HCT116 (cell line): ENCODE measurements around the gene SLC35G3.

Experiments
- CEBPB ChIP-seq: IDR thresholded peaks from 2 replicates; pipeline ENCODE4 v1.6.1; 2012; ENCODE audit warnings: low read depth
- CTCF ChIP-seq, 3 experiments: fragments of 200-600 bp in 1 of 3; sonication (generic) in 1 of 3; IDR thresholded peaks in 2 of 3; conservative IDR thresholded peaks in 1 of 3; 2 replicates each; pipeline ENCODE4 v1.5.1; 2012 to 2017; ENCODE audit warnings: low read depth in 2 of 3, low read length in 2 of 3, antibody characterized with exemption in 1 of 3, borderline replicate concordance in 1 of 3, control low read depth in 1 of 3, mild to moderate bottlenecking in 1 of 3, mixed read lengths in 1 of 3, mixed run types in 1 of 3, moderate library complexity in 1 of 3; ENCODE audit not compliant: insufficient read depth in 1 of 3
- EZH2 ChIP-seq: fragments of 200-600 bp; sonication (generic); IDR thresholded peaks from 2 replicates; pipeline ENCODE4 v1.6.1; 2017; ENCODE audit warnings: antibody characterized with exemption, mixed run types
- MAX ChIP-seq: IDR thresholded peaks from 2 replicates; pipeline ENCODE4 v1.6.1; 2012
- POLR2A ChIP-seq: IDR thresholded peaks from 2 replicates; pipeline ENCODE4 v1.7.0; 2011; ENCODE audit warnings: borderline replicate concordance; ENCODE audit not compliant: insufficient read depth, insufficient read length; ENCODE audit errors: extremely low read depth
- POLR2AphosphoS5 ChIP-seq: IDR thresholded peaks from 2 replicates; pipeline ENCODE4 v1.6.1; 2011; ENCODE audit warnings: mild to moderate bottlenecking, low read depth, low read length, moderate library complexity
- RAD21 ChIP-seq: IDR thresholded peaks from 2 replicates; pipeline ENCODE4 v1.6.1; 2012; ENCODE audit warnings: low read depth, mild to moderate bottlenecking
- REST ChIP-seq: IDR thresholded peaks from 2 replicates; pipeline ENCODE4 v1.6.1; 2012; ENCODE audit warnings: low read depth
- SIN3A ChIP-seq: IDR thresholded peaks from 2 replicates; pipeline ENCODE4 v1.6.1; 2012; ENCODE audit warnings: low read depth
- SRF ChIP-seq: IDR thresholded peaks from 2 replicates; pipeline ENCODE4 v1.6.1; 2012; ENCODE audit warnings: low read depth
- TCF7L2 ChIP-seq: IDR thresholded peaks from 2 replicates; pipeline ENCODE4 v1.7.0; 2011; ENCODE audit warnings: borderline replicate concordance, inconsistent platforms; ENCODE audit not compliant: insufficient read depth, insufficient read length; ENCODE audit errors: extremely low read depth
- ZFX ChIP-seq: fragments of 450-650 bp; IDR thresholded peaks from 2 replicates; pipeline ENCODE4 v1.6.1; 2017

GRCh38 chr17:35235917-35236316, 41.7 kb upstream of the SLC35G3 start:
- TF ChIP-seq POLR2A (no peak), REST (no peak), CTCF (IDR thresholded peaks at IDR 0.05 in 2 of 3, conservative IDR thresholded peaks at IDR 0.05 in 1 of 3; ENCODE audit: borderline replicate concordance in 1 of 3, insufficient read depth in 1 of 3, low read depth in 2 of 3, low read length in 2 of 3) (no peak), EZH2 (no peak), SIN3A (no peak), MAX (no peak), ZFX (no peak), SRF (no peak), TCF7L2 (no peak), CEBPB (no peak), POLR2AphosphoS5 (no peak), RAD21 (no peak)
